Duodenal mucosa (tissue), 2 donors: ENCODE data around the gene RNU2-63P.
"Not testable (repeated sequence)": the region's sequence is repeated elsewhere in the genome, so short reads cannot be mapped to it uniquely, and the experiment has no call there.

Source experiments
- H3K27ac ChIP-seq: one replicate; pipeline ENCODE4 v1.7.0; 2013; ENCODE audit warnings: low read depth, low read length
- H3K27me3 ChIP-seq, 2 donors: one replicate each; pipeline ENCODE4 v1.7.0; 2013; ENCODE audit warnings: low read length in 2 of 2, control low read depth in 1 of 2; ENCODE audit not compliant: insufficient read depth in 2 of 2, control insufficient read depth in 1 of 2
- H3K36me3 ChIP-seq, 2 donors: one replicate each; pipeline ENCODE4 v1.7.0; 2013; ENCODE audit warnings: low read length in 2 of 2, control low read depth in 1 of 2; ENCODE audit not compliant: insufficient read depth in 2 of 2, control insufficient read depth in 1 of 2
- H3K4me1 ChIP-seq, 2 donors: one replicate each; pipeline ENCODE4 v1.7.0; 2013; ENCODE audit warnings: low read length in 2 of 2, control low read depth in 1 of 2; ENCODE audit not compliant: insufficient read depth in 2 of 2, control insufficient read depth in 1 of 2
- H3K4me3 ChIP-seq, 2 donors: one replicate each; pipeline ENCODE4 v1.7.0; 2013; ENCODE audit warnings: low read length in 2 of 2, low read depth in 1 of 2
- H3K9ac ChIP-seq, 2 donors: one replicate each; pipeline ENCODE4 v1.7.0; 2013; ENCODE audit warnings: low read length in 2 of 2, low read depth in 1 of 2
- H3K9me3 ChIP-seq, 2 donors: one replicate each; pipeline ENCODE4 v1.7.0; 2013; ENCODE audit warnings: low read length in 2 of 2, control low read depth in 1 of 2; ENCODE audit not compliant: control insufficient read depth in 1 of 2

RNU2-63P gene

GRCh38 chr2:87992569-87992968, 23.8 kb downstream of the RNU2-63P start:
- H3K27me3 ChIP-seq, H3K4me3 ChIP-seq, H3K27ac ChIP-seq, H3K4me1 ChIP-seq, H3K36me3 ChIP-seq, H3K9me3 ChIP-seq, H3K9ac ChIP-seq: not testable (repeated sequence)

GRCh38 chr2:87987473-87987872, 28.9 kb downstream of the RNU2-63P start:
- not testable (repeated sequence) for H3K27ac ChIP-seq, H3K4me1 ChIP-seq

GRCh38 chr2:87985902-87986301, 30.4 kb downstream of the RNU2-63P start:
- H3K36me3 ChIP-seq, H3K27ac ChIP-seq, H3K9ac ChIP-seq, H3K4me3 ChIP-seq, H3K9me3 ChIP-seq, H3K4me1 ChIP-seq, H3K27me3 ChIP-seq: not testable (repeated sequence)

More at GRCh38 chr2:87987473-87987872, 28.9 kb downstream of the RNU2-63P start:
- not testable (repeated sequence) for H3K9me3 ChIP-seq, H3K27me3 ChIP-seq, H3K4me3 ChIP-seq, H3K36me3 ChIP-seq, H3K9ac ChIP-seq

- H3K4me1 ChIP-seq, H3K4me3 ChIP-seq, H3K36me3 ChIP-seq, H3K9ac ChIP-seq, H3K27me3 ChIP-seq, H3K9me3 ChIP-seq, H3K27ac ChIP-seq: not testable (repeated sequence)
Measured at GRCh38 chr2:87981182-87981581, 35.2 kb downstream of the RNU2-63P start.

GRCh38 chr2:87972385-87972784, 44.0 kb downstream of the RNU2-63P start:
- H3K27ac ChIP-seq, H3K9ac ChIP-seq, H3K9me3 ChIP-seq, H3K36me3 ChIP-seq, H3K4me3 ChIP-seq, H3K27me3 ChIP-seq, H3K4me1 ChIP-seq: not testable (repeated sequence)
